Prostate gland (tissue), 2 donors: ENCODE measurements around the gene BMERB1. TPM values are rescaled to one million over a fixed set of nuclear protein-coding genes. Genes with fewer than 3 reads are reported as not detected.

Experiments
- DNase-seq: peaks from one replicate; pipeline ENCODE4 v3.0.0-alpha.2; 2019; ENCODE audit warnings: low spot score
- H3K27ac ChIP-seq, 2 donors: fragments of 200-600 bp; sonication (generic); 2 replicates each; pipeline ENCODE4 v1.5.1; 2017 to 2019
- H3K27me3 ChIP-seq: fragments of 200-600 bp; sonication (generic); replicated peaks from 2 replicates; pipeline ENCODE4 v1.5.1; 2019; ENCODE audit not compliant: insufficient read depth
- H3K36me3 ChIP-seq, 2 donors: fragments of 200-600 bp; sonication (generic); 1 replicate in 1 of 2; 2 replicates in 1 of 2; pipeline versions ENCODE4 v1.5.1 to v1.8.1; 2017 to 2019
- H3K4me1 ChIP-seq: fragments of 200-600 bp; sonication (generic); replicated peaks from 2 replicates; pipeline ENCODE4 v1.5.1; 2019
- H3K4me3 ChIP-seq, 2 donors: fragments of 200-600 bp; sonication (generic); 2 replicates each; pipeline ENCODE4 v1.5.1; 2017 to 2019
- H3K9me3 ChIP-seq: fragments of 200-600 bp; sonication (generic); 2 replicates; pipeline ENCODE4 v1.5.1; 2017
- POLR2A ChIP-seq: fragments of 450-650 bp; IDR thresholded peaks from one replicate; pipeline ENCODE4 v1.6.1; 2016; ENCODE audit warnings: antibody characterized with exemption, mild to moderate bottlenecking
- POLR2AphosphoS5 ChIP-seq: sonication (generic); formaldehyde crosslinking; IDR thresholded peaks from one replicate; pipeline ENCODE4 v1.6.1; 2017; ENCODE audit warnings: antibody characterized with exemption
- WGBS: methylation state at CpG from one replicate; pipeline ENCODE4 v1.1.5; 2018; 5-methylcytosine and 5-hydroxymethylcytosine counted together
- intact Hi-C: fragments of 100-400 bp; cut with DNase I; formaldehyde crosslinking; loops from one replicate; pipeline ENCODE4 v1.14.2; 2022
- total RNA-seq, 2 donors: library from RNA; depleted of rRNA; stranded (reverse); fragments of >200 nt; gene quantifications; one replicate each; pipeline ENCODE4 v1.1.0, GENCODE V29; 2016
- TF ChIP-seq, protein P1 (sequence below), 4 experiments: fragments of 200-600 bp in 2 of 4; fragments of 450-650 bp in 2 of 4; sonication (generic) in 2 of 4; IDR thresholded peaks; 1 replicate in 3 of 4; 2 replicates in 1 of 4; pipeline ENCODE4 v1.5.1; 2016 to 2019; ENCODE audit warnings: antibody characterized with exemption in 4 of 4, mild to moderate bottlenecking in 2 of 4, moderate library complexity in 2 of 4

The BMERB1 gene
- total RNA-seq, 2 donors from 2014 or later = 49.1 to 51.1 TPM

DNA sequence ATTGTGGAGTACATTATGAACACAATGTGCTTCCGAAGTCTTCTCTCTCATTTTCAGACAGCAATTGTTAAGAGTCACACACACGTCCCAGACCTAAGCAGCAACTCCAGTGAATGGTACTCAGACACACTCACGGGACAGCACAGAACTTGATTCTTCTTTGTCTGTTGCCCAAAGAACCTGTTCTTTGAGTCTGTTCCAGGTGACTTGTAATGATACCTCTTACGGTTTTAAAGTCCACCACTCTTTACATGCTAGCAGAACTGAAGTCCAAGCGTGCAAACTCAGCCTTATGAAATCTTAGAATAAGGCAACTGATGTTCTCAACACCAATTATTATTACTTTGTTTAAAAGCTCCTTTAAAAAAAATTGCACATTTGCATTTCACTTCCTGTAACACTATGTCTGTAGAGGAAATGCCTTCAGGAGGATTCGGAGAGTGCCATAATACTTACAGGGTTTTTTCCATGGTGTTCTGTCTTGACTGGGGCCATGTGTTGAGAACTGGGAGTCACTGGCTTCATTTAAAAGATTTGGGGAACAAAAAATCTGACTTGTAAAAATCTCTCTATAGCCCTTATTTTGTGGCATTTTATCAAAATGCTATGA is 160.4 kb downstream of the BMERB1 start:
- H3K27ac ChIP-seq = no peak overlapping the region
- no peak for TF ChIP-seq POLR2A
- no peak for TF ChIP-seq POLR2AphosphoS5
- TF ChIP-seq, protein P1, sequence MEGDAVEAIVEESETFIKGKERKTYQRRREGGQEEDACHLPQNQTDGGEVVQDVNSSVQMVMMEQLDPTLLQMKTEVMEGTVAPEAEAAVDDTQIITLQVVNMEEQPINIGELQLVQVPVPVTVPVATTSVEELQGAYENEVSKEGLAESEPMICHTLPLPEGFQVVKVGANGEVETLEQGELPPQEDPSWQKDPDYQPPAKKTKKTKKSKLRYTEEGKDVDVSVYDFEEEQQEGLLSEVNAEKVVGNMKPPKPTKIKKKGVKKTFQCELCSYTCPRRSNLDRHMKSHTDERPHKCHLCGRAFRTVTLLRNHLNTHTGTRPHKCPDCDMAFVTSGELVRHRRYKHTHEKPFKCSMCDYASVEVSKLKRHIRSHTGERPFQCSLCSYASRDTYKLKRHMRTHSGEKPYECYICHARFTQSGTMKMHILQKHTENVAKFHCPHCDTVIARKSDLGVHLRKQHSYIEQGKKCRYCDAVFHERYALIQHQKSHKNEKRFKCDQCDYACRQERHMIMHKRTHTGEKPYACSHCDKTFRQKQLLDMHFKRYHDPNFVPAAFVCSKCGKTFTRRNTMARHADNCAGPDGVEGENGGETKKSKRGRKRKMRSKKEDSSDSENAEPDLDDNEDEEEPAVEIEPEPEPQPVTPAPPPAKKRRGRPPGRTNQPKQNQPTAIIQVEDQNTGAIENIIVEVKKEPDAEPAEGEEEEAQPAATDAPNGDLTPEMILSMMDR (IDR thresholded peaks at IDR 0.05) = no peak
- intact Hi-C loops = no loop called here
- H3K4me1 ChIP-seq = no peaks in the 10 kb centered on the region
- H3K4me3 ChIP-seq = no peak overlapping the region
- H3K9me3 ChIP-seq = no peaks in the 10 kb centered on the region
- WGBS = 62% methylated on average over 6 of the region's 6 CpGs
- no peak for DNase-seq
- H3K27me3 ChIP-seq = no peaks in the 10 kb centered on the region
- H3K36me3 ChIP-seq = peaks cover 0 to 6% of the 10 kb centered on the region in 2 donors

DNA sequence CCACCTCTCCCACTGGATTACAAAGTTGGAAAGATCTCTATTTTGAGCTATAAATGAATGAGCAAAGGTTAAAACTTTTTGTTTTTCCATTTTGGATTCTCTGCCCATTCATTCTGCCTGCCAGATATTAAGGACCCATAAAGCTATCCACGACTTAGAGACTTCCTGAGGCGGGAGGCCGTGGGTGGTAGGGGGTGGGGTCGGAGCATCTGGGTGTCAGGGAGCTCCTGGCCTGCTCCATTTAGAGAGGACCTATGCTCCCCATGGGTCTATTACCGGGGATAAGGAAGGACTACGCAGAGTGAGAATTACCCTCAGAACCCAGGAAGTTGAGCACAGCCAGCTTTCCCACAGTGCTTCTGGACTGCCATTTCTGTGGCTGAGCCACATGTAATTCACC is 162.7 kb downstream of the BMERB1 start:
- 64% methylated on average over 6 of the region's 6 CpGs for WGBS
- intact Hi-C loops = no loop called here
- no peak for DNase-seq
- TF ChIP-seq, protein P1 (IDR thresholded peaks at IDR 0.05) = no peak
- TF ChIP-seq POLR2A (no peak), POLR2AphosphoS5 (no peak)
- H3K9me3 ChIP-seq = no peaks in the 10 kb centered on the region
- no peak overlapping the region for H3K27ac ChIP-seq
- no peaks in the 10 kb centered on the region for H3K4me1 ChIP-seq
- no peaks in the 10 kb centered on the region for H3K27me3 ChIP-seq
- no peak overlapping the region for H3K4me3 ChIP-seq
- H3K36me3 ChIP-seq = peaks cover 0 to 13% of the 10 kb centered on the region in 2 donors

GRCh38 chr16:15597822-15598647 is 163.6 kb downstream of the BMERB1 start:
- H3K9me3 ChIP-seq = no peaks in the 10 kb centered on the region
- 88% methylated on average over 15 of the region's 15 CpGs for WGBS
- H3K4me3 ChIP-seq = no peak overlapping the region
- DNase-seq = no peak
- no peak for TF ChIP-seq POLR2A
- TF ChIP-seq, protein P1 (IDR thresholded peaks at IDR 0.05) = no peak
- no peak for TF ChIP-seq POLR2AphosphoS5
- H3K4me1 ChIP-seq = no peaks in the 10 kb centered on the region
- intact Hi-C loops = no loop called here
- peaks cover 0 to 13% of the 10 kb centered on the region in 2 donors for H3K36me3 ChIP-seq
- no peak overlapping the region for H3K27ac ChIP-seq
- no peaks in the 10 kb centered on the region for H3K27me3 ChIP-seq

GRCh38 chr16:15598648-15599190 is 164.3 kb downstream of the BMERB1 start:
- Histone ChIP-seq H3K9me3 (no peaks in the 10 kb centered on the region), H3K27ac (no peak overlapping the region), H3K36me3 (peaks cover 0 to 13% of the 10 kb centered on the region in 2 donors), H3K4me1 (no peaks in the 10 kb centered on the region), H3K4me3 (no peak overlapping the region), H3K27me3 (no peaks in the 10 kb centered on the region)
- no peak for DNase-seq
- TF ChIP-seq POLR2A (no peak), POLR2AphosphoS5 (no peak)
- TF ChIP-seq, protein P1 (IDR thresholded peaks at IDR 0.05) = no peak
- intact Hi-C loops = no loop called here
- WGBS = 90% methylated on average over 17 of the region's 17 CpGs
